ENCODE results near the gene UQCC3. TPM values are rescaled to one million over a fixed set of nuclear protein-coding genes. Genes with fewer than 3 reads are reported as not detected.
"Not testable (repeated sequence)": the region's sequence is repeated elsewhere in the genome, so short reads cannot be mapped to it uniquely, and the experiment has no call there.

The UQCC3 gene
- total RNA-seq, 2 experiments from 2014 or later, result 7.9 to 8.2 TPM

- H3K36me3 Mint-ChIP-seq (ENCODE audit: low read depth), result peaks cover 35% of the 10 kb centered on the region
- H3K27ac Mint-ChIP-seq, result no peak overlapping the region
- H3K27me3 Mint-ChIP-seq, result no peaks in the 10 kb centered on the region
- DNase-seq, result no peak
- H3K4me3 Mint-ChIP-seq, result no peak overlapping the region
- H3K4me1 Mint-ChIP-seq, result peaks cover 48% of the 10 kb centered on the region
- CTCF ChIA-PET, result interaction anchor here (0.9 to 1.2 kb wide), 3 partner anchors 16 to 27 kb away, joined by 3 read pairs; partner anchors contain the start of genes B3GAT3 and C11orf98
- H3K9me3 Mint-ChIP-seq, result no peaks in the 10 kb centered on the region
- POLR2A ChIA-PET, result interaction anchor here (0.7 to 12.3 kb wide), 8 partner anchors 17 to 232 kb away, joined by 3 to 192 read pairs (median 10); partner anchors contain the start of genes B3GAT3, C11orf98, CSKMT and HNRNPUL2
Measured at GRCh38 chr11:62648967-62649364, 22.5 kb upstream of the UQCC3 start.

- H3K4me3 Mint-ChIP-seq, result no peak overlapping the region
- POLR2A ChIA-PET, result interaction anchor here (1.1 to 12.3 kb wide), 7 partner anchors 16 to 207 kb away, joined by 3 to 192 read pairs (median 8); partner anchors contain the start of genes B3GAT3, C11orf98, CSKMT and HNRNPUL2
- H3K27me3 Mint-ChIP-seq, result no peaks in the 10 kb centered on the region
- peaks cover 50% of the 10 kb centered on the region for H3K4me1 Mint-ChIP-seq
- no peak overlapping the region for H3K27ac Mint-ChIP-seq
- no peak for DNase-seq
- CTCF ChIA-PET, result interaction anchor here (1.1 to 1.2 kb wide), 3 partner anchors 15 to 45 kb away, joined by 3 to 4 read pairs (median 3); partner anchors contain the start of genes B3GAT3 and C11orf98
- H3K36me3 Mint-ChIP-seq (ENCODE audit: low read depth), result peaks cover 31% of the 10 kb centered on the region
- H3K9me3 Mint-ChIP-seq, result no peaks in the 10 kb centered on the region
Measured at GRCh38 chr11:62649486-62649885, 22.0 kb upstream of the UQCC3 start.

- not testable (repeated sequence) for DNase-seq, H3K27ac Mint-ChIP-seq, H3K27me3 Mint-ChIP-seq, H3K4me3 Mint-ChIP-seq, H3K9me3 Mint-ChIP-seq
- Mint-ChIP-seq H3K4me1 (peaks cover 47% of the 10 kb centered on the region), H3K36me3 (ENCODE audit: low read depth) (peaks cover 26% of the 10 kb centered on the region)
- POLR2A ChIA-PET, result interaction anchor here (1.1 to 12.3 kb wide), 4 partner anchors 16 to 49 kb away, joined by 3 to 192 read pairs (median 6); partner anchors contain the start of genes C11orf98, CSKMT, LBHD1 and MTA2
- CTCF ChIA-PET, result interaction anchor here (1.1 kb wide), 1 partner anchor 44 kb away, joined by 4 read pairs; no protein-coding TSS in a partner anchor
Measured at GRCh38 chr11:62650283-62650682, 21.2 kb upstream of the UQCC3 start.

- peak; percentile 47 for DNase-seq
- no peaks in the 10 kb centered on the region for H3K9me3 Mint-ChIP-seq
- ChIA-PET POLR2A (interaction anchor here (0.6 to 5.9 kb wide), 30 partner anchors 8 to 203 kb away, joined by 3 to 212 read pairs (median 6); partner anchors contain the start of genes B3GAT3, BSCL2, C11orf98 and CSKMT), CTCF (interaction anchor here (1.0 to 1.6 kb wide), 3 partner anchors 12 to 110 kb away, joined by 3 to 15 read pairs (median 10); partner anchors contain the start of genes C11orf98, CSKMT and TUT1)
- H3K27ac Mint-ChIP-seq, result peak overlapping the region; percentile 85
- H3K4me3 Mint-ChIP-seq, result peak overlapping the region; percentile 91
- peaks cover 17% of the 10 kb centered on the region for H3K36me3 Mint-ChIP-seq (ENCODE audit: low read depth)
- H3K4me1 Mint-ChIP-seq, result peaks cover 34% of the 10 kb centered on the region
- H3K27me3 Mint-ChIP-seq, result no peaks in the 10 kb centered on the region
Measured at GRCh38 chr11:62652161-62653006, 19.1 kb upstream of the UQCC3 start.

DNA sequence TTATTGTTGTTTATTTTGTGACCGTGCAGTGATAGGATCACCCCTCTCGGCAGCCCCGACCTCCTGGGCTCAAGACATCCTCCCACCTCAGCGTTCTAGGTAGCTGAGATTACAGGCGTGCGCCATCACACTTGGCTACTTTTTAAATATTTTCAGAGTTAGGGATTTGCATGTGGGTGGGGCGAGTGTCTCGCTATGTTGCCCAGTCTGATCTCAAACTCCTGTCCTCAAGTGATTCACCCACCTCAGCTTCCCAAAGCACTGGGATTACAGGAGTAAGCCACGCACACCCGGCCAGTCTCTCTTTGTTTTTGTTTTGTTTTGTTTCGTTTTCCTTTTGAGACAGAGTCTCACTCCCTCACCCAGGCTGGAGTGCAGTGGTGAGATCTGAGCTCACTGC is 17.2 kb upstream of the UQCC3 start:
- no peaks in the 10 kb centered on the region for H3K9me3 Mint-ChIP-seq
- H3K36me3 Mint-ChIP-seq (ENCODE audit: low read depth), result peaks cover 13% of the 10 kb centered on the region
- peak overlapping the region; percentile 34 for H3K27ac Mint-ChIP-seq
- H3K4me1 Mint-ChIP-seq, result peaks cover 32% of the 10 kb centered on the region
- H3K27me3 Mint-ChIP-seq, result no peaks in the 10 kb centered on the region
- no peak for DNase-seq
- H3K4me3 Mint-ChIP-seq, result peak overlapping the region; percentile 49
- ChIA-PET POLR2A (interaction anchor here (1.1 to 5.9 kb wide), 14 partner anchors 8 to 187 kb away, joined by 3 to 212 read pairs (median 6); partner anchors contain the start of genes B3GAT3, C11orf98, CSKMT and GANAB), CTCF (interaction anchor here (0.6 to 2.7 kb wide), 5 partner anchors 9 to 86 kb away, joined by 3 to 16 read pairs (median 5); partner anchors contain the start of genes C11orf98, CSKMT and TUT1)

DNA sequence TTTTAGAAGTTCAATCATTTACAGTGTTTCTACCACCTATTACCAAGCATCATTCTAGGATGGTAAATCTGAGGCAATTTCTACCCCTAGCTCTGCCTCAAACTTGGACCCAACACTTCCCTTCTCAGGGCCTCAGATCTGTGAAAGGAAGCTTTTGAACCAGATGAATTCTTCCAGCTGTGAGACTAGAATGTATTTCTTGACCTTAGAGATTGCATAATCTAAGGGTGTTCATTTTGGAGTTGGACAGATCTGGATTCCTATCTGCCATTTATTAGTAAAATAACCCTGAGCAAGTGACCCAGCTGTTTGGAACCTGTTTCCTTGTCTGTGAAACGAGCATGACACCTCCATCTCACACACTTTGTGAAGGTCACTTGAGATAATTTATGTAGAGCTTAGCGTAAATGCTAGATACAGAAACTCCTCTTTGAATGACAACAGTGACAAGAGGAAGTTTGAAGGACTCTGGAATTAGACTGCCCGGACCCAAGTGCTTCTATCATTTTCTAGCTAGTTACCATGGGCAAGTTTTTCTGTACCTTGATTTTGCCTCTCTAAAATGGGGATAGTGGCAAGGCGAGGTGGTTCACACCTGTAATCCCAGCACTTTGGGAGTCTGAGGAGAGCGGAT is 14.6 kb upstream of the UQCC3 start:
- peaks cover 8% of the 10 kb centered on the region for H3K36me3 Mint-ChIP-seq (ENCODE audit: low read depth)
- no peak overlapping the region for H3K4me3 Mint-ChIP-seq
- no peaks in the 10 kb centered on the region for H3K27me3 Mint-ChIP-seq
- CTCF ChIA-PET, result interaction anchor here (1.0 to 1.4 kb wide), 4 partner anchors 8 to 114 kb away, joined by 3 to 4 read pairs (median 3); partner anchors contain the start of genes C11orf98 and CSKMT
- DNase-seq, result no peak
- H3K9me3 Mint-ChIP-seq, result no peaks in the 10 kb centered on the region
- peaks cover 19% of the 10 kb centered on the region for H3K4me1 Mint-ChIP-seq
- no peak overlapping the region for H3K27ac Mint-ChIP-seq
- POLR2A ChIA-PET, result interaction anchor here (0.7 to 5.9 kb wide), 10 partner anchors 8 to 184 kb away, joined by 3 to 212 read pairs (median 4); partner anchors contain the start of genes C11orf98, CSKMT, EML3 and GANAB

- H3K4me1 Mint-ChIP-seq, result peaks cover 46% of the 10 kb centered on the region
- ChIA-PET CTCF (interaction anchor here (0.7 to 2.8 kb wide), 25 partner anchors 8 to 263 kb away, joined by 3 to 16 read pairs (median 6); partner anchors contain the start of genes B3GAT3, EEF1G, INTS5 and ROM1), POLR2A (interaction anchor here (0.6 to 9.6 kb wide), 66 partner anchors 7 to 327 kb away, joined by 3 to 212 read pairs (median 5); partner anchors contain the start of genes AHNAK, ASRGL1, B3GAT3 and BSCL2)
- no peaks in the 10 kb centered on the region for H3K27me3 Mint-ChIP-seq
- H3K27ac Mint-ChIP-seq, result peak overlapping the region; percentile 88
- H3K36me3 Mint-ChIP-seq (ENCODE audit: low read depth), result peaks cover 47% of the 10 kb centered on the region
- peak overlapping the region; percentile 93 for H3K4me3 Mint-ChIP-seq
- peak; percentile 59 for DNase-seq
- no peaks in the 10 kb centered on the region for H3K9me3 Mint-ChIP-seq
Measured at GRCh38 chr11:62664405-62665074, 6.9 kb upstream of the UQCC3 start.

DNA sequence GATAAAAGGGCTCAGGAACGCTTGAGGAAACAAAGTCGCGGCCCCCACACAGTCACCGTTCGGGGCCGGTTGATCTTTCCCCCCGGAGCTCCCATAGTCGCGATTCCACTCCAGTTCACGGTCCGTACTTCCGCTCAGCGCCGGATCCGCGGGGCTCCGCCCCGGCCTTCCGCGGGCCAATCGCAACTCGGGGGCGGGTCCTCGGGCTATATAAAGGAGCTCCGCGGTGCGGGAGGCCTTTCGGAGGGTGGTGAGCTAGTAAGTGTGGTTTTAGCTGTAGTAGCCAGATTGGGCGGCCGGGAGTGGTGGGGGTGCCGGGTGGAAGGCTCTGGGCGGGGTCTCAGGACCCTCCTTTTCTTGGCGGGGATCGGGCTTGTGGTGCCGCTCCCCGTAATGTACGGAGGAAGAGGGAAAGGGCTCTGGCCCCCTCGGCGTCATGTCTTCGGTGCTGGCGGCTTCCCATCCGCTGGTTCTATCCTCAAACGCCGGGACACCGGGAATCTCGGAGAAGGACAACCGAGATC is 6.3 kb upstream of the UQCC3 start, which contains the start of the genes C11orf98 and CSKMT:
TSS of gene C11orf98 (minus strand) at position 136 of the 524 bp plus-strand sequence. CDS start at position 95, 41 bp downstream.
TSS of gene CSKMT (plus strand) at position 238 of the 524 bp plus-strand sequence. CDS start 568 bp downstream, outside the sequence.
- H3K27me3 Mint-ChIP-seq, result no peaks in the 10 kb centered on the region
- no peaks in the 10 kb centered on the region for H3K9me3 Mint-ChIP-seq
- H3K27ac Mint-ChIP-seq, result peak within 1 kb of the TSS; percentile 88
- CTCF ChIA-PET, result interaction anchor here (0.5 to 2.8 kb wide), 27 partner anchors 8 to 263 kb away, joined by 3 to 16 read pairs (median 6); partner anchors contain the start of genes B3GAT3, EEF1G, INTS5 and ROM1
- H3K4me1 Mint-ChIP-seq, result peaks cover 52% of the 10 kb centered on the region
- POLR2A ChIA-PET, result interaction anchor here (0.7 to 9.6 kb wide), 66 partner anchors 9 to 328 kb away, joined by 3 to 212 read pairs (median 5); partner anchors contain the start of genes AHNAK, ASRGL1, B3GAT3 and BSCL2
- H3K36me3 Mint-ChIP-seq (ENCODE audit: low read depth), result peaks cover 51% of the 10 kb centered on the region
- peak within 1 kb of the TSS; percentile 93 for H3K4me3 Mint-ChIP-seq
- DNase-seq, result peak; percentile 96

DNA sequence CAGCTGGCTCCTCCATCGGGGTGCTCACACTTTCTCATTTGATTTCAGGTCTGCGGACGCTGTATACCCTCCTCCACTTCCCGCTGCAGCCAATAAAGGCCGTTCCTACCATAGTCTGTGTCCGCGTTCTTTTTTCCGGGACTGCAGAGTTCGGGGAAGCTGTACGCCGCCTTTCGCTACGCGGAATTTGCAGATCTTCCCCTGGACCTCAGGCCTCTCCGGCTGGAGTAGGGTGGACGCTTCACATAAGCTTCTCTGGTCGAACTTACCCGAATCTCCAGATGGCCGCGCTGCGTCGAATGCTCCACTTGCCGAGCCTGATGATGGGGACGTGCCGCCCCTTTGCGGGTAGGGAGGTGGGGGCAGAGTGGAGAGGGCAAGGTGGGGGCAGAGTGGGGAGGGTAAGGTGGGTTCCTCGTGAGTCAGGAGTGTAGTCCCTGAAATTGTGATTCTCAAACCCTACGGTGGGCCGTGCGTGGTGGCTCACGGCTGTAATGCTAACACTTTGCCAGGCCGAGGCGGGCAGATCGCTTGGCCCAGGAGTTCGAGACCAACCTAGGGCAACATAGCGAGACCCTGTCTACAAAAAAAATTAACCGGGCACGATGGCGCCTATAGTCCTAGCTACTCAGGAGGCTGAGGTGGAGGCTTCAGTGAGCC is 5.7 kb upstream of the UQCC3 start:
- POLR2A ChIA-PET, result interaction anchor here (0.6 to 9.6 kb wide), 58 partner anchors 8 to 329 kb away, joined by 3 to 212 read pairs (median 7); partner anchors contain the start of genes AHNAK, ASRGL1, B3GAT3 and BSCL2
- CTCF ChIA-PET, result interaction anchor here (0.5 to 2.8 kb wide), 25 partner anchors 9 to 241 kb away, joined by 3 to 16 read pairs (median 6); partner anchors contain the start of genes B3GAT3, EEF1G, INTS5 and ROM1
- Mint-ChIP-seq H3K4me3 (peak overlapping the region; percentile 93), H3K36me3 (ENCODE audit: low read depth) (peaks cover 53% of the 10 kb centered on the region), H3K9me3 (no peaks in the 10 kb centered on the region), H3K27ac (peak overlapping the region; percentile 88), H3K27me3 (no peaks in the 10 kb centered on the region), H3K4me1 (peaks cover 57% of the 10 kb centered on the region)
- DNase-seq, result peak; percentile 68

DNA sequence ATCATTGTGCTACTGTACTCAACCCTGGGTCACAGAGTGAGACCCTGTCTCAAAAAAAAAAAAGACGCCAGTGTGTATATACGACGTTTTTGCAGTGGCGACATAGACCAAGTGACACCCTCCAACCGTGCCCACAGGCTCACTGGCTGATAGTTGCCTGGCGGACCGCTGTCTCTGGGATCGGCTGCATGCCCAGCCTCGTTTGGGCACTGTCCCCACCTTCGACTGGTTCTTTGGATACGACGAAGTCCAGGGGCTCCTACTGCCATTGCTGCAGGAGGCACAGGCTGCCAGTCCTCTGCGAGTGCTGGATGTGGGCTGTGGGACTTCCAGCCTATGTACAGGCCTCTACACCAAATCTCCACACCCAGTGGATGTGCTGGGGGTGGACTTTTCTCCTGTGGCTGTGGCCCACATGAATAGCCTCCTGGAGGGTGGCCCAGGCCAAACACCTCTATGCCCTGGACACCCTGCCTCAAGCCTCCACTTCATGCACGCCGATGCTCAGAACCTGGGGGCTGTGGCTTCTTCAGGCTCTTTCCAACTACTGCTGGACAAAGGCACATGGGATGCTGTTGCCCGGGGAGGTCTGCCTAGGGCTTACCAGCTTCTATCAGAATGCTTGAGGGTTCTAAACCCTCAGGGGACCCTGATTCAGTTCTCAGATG is 5.1 kb upstream of the UQCC3 start:
- H3K4me3 Mint-ChIP-seq, result peak overlapping the region; percentile 93
- peaks cover 61% of the 10 kb centered on the region for H3K4me1 Mint-ChIP-seq
- ChIA-PET POLR2A (interaction anchor here (0.6 to 9.6 kb wide), 34 partner anchors 8 to 1651 kb away, joined by 3 to 212 read pairs (median 10); partner anchors contain the start of genes B3GAT3, BSCL2, EEF1G and EML3), CTCF (interaction anchor here (0.7 to 2.8 kb wide), 4 partner anchors 11 to 75 kb away, joined by 3 to 16 read pairs (median 8); partner anchors contain the start of gene TUT1)
- H3K9me3 Mint-ChIP-seq, result no peaks in the 10 kb centered on the region
- H3K36me3 Mint-ChIP-seq (ENCODE audit: low read depth), result peaks cover 57% of the 10 kb centered on the region
- peak overlapping the region; percentile 88 for H3K27ac Mint-ChIP-seq
- peak; percentile 31 for DNase-seq
- no peaks in the 10 kb centered on the region for H3K27me3 Mint-ChIP-seq

Measured in activated CD4-positive, alpha-beta memory T cell treated with anti-CD3 and anti-CD28 coated beads, Interleukin-2, amount 10 ng/mL, durations not matched to agents 7 days and 5 days (primary cell).